Chondrocyte (in vitro differentiated cells): Measurements from ENCODE around the gene AP3M1. TPM values are rescaled to one million over a fixed set of nuclear protein-coding genes. Genes with fewer than 3 reads are reported as not detected.

Experiments
- DNase-seq: peaks from one replicate; pipeline ENCODE4 v3.0.0; 2021; ENCODE audit warnings: mixed read lengths, low spot score
- H3K27ac Mint-ChIP-seq: one replicate; pipeline ENCODE4 v1.8.0; 2021; ENCODE audit warnings: mild to moderate bottlenecking, moderate library complexity, mixed read lengths; ENCODE audit not compliant: unreplicated experiment
- H3K27me3 Mint-ChIP-seq: 2 replicates; pipeline ENCODE4 v1.8.0; 2021; ENCODE audit warnings: low read depth, mixed read lengths
- H3K36me3 Mint-ChIP-seq: 2 replicates; pipeline ENCODE4 v1.8.0; 2021; ENCODE audit warnings: low read depth, mixed read lengths
- H3K4me1 Mint-ChIP-seq: 2 replicates; pipeline ENCODE4 v1.8.0; 2021; ENCODE audit warnings: low read depth, mild to moderate bottlenecking, mixed read lengths
- H3K4me3 Mint-ChIP-seq: one replicate; pipeline ENCODE4 v1.8.0; 2021; ENCODE audit warnings: mild to moderate bottlenecking, moderate library complexity, mixed read lengths; ENCODE audit not compliant: unreplicated experiment
- H3K9me3 Mint-ChIP-seq: 2 replicates; pipeline ENCODE4 v1.8.0; 2021; ENCODE audit warnings: low read depth, mixed read lengths
- CTCF ChIP-seq: fragments of 200-600 bp; sonication (generic); IDR thresholded peaks from 2 replicates; pipeline ENCODE4 v1.5.0; 2021; ENCODE audit warnings: antibody characterized with exemption, mild to moderate bottlenecking, moderate library complexity
- total RNA-seq: library from RNA; stranded (reverse); gene quantifications from 3 replicates; pipeline ENCODE4 v1.2.1, GENCODE V29; 2021

AP3M1 gene
- total RNA-seq, 1 donor from 2014 or later: 31.2 TPM

GRCh38 chr10:74110120-74110519, 40.5 kb downstream of the AP3M1 start:
- Mint-ChIP-seq H3K9me3 (no peaks in the 10 kb centered on the region), H3K36me3 (peaks cover 62% of the 10 kb centered on the region), H3K4me3 (no peak overlapping the region), H3K27me3 (no peaks in the 10 kb centered on the region), H3K4me1 (peaks cover 28% of the 10 kb centered on the region), H3K27ac (peak overlapping the region; percentile 6)
- no peak for DNase-seq
- no peak for TF ChIP-seq CTCF

- Mint-ChIP-seq H3K27ac (peak overlapping the region; percentile 39), H3K4me3 (no peak overlapping the region), H3K9me3 (no peaks in the 10 kb centered on the region), H3K27me3 (no peaks in the 10 kb centered on the region), H3K4me1 (peaks cover 28% of the 10 kb centered on the region), H3K36me3 (peaks cover 63% of the 10 kb centered on the region)
- TF ChIP-seq CTCF: no peak
- no peak for DNase-seq
These were observed 41.2 kb downstream of the AP3M1 start for GRCh38 chr10:74109452-74109851.

- Mint-ChIP-seq H3K27me3 (no peaks in the 10 kb centered on the region), H3K4me1 (peaks cover 16% of the 10 kb centered on the region), H3K4me3 (no peak overlapping the region), H3K36me3 (peaks cover 64% of the 10 kb centered on the region), H3K9me3 (no peaks in the 10 kb centered on the region), H3K27ac (peak overlapping the region; percentile 7)
- no peak for TF ChIP-seq CTCF
- DNase-seq: no peak
These were observed 43.2 kb downstream of the AP3M1 start for GRCh38 chr10:74107391-74107790.

GRCh38 chr10:74104996-74105395, 45.6 kb downstream of the AP3M1 start:
- no peaks in the 10 kb centered on the region for H3K9me3 Mint-ChIP-seq

GRCh38 chr10:74104480-74104879, 46.1 kb downstream of the AP3M1 start:
- Mint-ChIP-seq H3K4me1 (peaks cover 3% of the 10 kb centered on the region), H3K27ac (peak overlapping the region; percentile 12), H3K27me3 (no peaks in the 10 kb centered on the region)

More at GRCh38 chr10:74104996-74105395, 45.6 kb downstream of the AP3M1 start:
- Mint-ChIP-seq H3K27ac (no peak overlapping the region), H3K36me3 (peaks cover 63% of the 10 kb centered on the region), H3K27me3 (no peaks in the 10 kb centered on the region), H3K4me1 (peaks cover 7% of the 10 kb centered on the region), H3K4me3 (no peak overlapping the region)
- no peak for TF ChIP-seq CTCF
- no peak for DNase-seq

More at GRCh38 chr10:74104480-74104879, 46.1 kb downstream of the AP3M1 start:
- Mint-ChIP-seq H3K9me3 (no peaks in the 10 kb centered on the region), H3K4me3 (no peak overlapping the region), H3K36me3 (peaks cover 62% of the 10 kb centered on the region)
- TF ChIP-seq CTCF: no peak
- no peak for DNase-seq
